Measurements from ENCODE around the gene PTRHD1.
A peak's percentile ranks its signal among the peaks of the same experiment; 100 is the strongest.
"Not testable (repeated sequence)": the region's sequence is repeated elsewhere in the genome, so short reads cannot be mapped to it uniquely, and the experiment has no call there.

Gene PTRHD1, protein sequence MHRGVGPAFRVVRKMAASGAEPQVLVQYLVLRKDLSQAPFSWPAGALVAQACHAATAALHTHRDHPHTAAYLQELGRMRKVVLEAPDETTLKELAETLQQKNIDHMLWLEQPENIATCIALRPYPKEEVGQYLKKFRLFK

DNA sequence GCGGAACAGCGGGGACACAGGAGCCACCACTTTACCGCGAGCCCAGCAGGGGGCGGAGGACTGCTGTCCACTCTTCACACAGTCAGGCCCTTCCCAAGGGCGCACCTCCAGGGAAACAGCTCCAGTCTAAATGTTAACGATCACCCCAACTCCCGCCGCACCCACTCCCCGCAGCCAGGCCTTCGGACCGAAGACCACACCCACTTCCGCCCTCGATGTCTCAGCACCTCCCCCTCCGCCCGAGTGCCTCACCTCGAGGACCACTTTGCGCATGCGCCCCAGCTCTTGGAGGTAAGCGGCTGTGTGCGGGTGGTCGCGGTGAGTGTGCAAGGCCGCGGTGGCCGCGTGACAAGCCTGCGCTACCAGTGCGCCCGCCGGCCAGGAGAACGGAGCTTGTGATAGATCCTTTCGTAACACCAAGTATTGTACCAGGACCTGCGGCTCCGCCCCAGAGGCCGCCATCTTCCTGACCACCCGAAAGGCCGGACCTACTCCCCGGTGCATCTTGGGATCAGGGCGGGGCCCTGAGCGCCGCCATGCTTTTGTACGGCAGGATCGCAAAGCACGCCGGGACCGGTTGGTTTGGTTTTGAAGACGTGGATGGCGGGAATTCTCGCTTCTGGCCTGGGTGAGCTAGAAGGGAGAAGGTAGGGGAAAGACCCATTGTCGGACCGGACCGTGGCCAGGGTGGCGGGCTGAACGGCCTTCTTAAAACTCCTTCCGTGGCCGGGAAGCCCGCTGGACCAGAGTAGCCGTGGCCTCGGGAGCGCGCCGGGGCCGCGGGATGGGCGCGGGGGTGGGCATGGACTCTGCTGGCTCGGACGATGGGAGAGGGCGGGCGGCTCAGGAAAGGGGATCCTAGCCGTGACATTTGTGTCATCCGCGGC is at the start of gene PTRHD1, which contains the start of gene CENPO:
Gene PTRHD1, minus strand, starts transcription at position 518 of the 887 bp plus-strand sequence. Its CDS starts 14 bp downstream, at position 504.
Gene CENPO, plus strand, starts transcription at position 552 of the 887 bp plus-strand sequence. CDS start 495 bp downstream, outside the sequence.
- peak; percentile 92 for DNase-seq

DNA sequence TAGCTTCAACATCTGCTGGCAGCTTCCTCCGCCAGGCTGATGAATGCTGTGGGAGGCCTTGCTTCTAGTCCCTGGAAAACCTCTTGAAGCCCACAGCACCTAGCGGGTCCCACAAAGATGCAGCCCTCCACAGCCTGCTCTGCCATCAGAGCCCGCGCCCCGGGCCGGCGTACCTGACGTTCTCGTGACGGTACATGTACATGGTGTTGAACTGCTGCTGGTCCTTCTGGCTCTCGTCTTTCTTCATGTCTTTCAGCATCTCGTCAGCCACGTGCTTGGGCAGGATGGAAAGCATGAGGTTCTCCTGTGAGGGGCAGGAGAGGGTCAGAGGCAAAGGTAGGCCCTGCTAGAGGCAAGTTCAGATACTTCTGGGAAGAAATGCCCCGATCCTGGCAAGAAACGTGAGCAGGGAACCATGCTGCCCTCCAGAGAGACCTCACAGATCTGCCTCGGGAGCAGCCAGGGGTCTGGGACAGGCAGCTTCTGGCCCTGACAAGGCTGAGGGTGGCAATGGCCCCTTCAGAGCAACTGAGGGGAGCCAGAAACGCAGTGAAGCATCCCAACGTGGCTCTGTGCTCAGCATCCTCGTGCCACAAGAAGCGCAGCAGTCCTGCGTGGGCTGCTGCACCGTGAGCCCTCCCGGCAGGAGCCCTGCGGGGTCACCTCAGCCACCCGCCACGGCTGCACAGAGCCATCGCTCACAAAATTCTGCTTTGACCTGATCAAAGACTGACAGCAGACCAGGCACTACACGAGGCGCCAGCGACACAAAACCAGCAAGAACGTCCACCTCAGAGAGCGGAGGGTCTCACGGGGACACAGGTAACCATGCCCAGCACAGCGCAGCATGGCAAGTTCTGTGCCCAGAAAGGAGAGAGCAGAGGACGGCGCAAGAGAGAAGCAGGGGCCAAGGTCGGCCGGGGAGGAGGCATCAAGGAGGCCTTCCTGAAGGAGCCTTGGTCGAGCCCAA is 49.2 kb upstream of the PTRHD1 start:
- no peak for DNase-seq

DNA sequence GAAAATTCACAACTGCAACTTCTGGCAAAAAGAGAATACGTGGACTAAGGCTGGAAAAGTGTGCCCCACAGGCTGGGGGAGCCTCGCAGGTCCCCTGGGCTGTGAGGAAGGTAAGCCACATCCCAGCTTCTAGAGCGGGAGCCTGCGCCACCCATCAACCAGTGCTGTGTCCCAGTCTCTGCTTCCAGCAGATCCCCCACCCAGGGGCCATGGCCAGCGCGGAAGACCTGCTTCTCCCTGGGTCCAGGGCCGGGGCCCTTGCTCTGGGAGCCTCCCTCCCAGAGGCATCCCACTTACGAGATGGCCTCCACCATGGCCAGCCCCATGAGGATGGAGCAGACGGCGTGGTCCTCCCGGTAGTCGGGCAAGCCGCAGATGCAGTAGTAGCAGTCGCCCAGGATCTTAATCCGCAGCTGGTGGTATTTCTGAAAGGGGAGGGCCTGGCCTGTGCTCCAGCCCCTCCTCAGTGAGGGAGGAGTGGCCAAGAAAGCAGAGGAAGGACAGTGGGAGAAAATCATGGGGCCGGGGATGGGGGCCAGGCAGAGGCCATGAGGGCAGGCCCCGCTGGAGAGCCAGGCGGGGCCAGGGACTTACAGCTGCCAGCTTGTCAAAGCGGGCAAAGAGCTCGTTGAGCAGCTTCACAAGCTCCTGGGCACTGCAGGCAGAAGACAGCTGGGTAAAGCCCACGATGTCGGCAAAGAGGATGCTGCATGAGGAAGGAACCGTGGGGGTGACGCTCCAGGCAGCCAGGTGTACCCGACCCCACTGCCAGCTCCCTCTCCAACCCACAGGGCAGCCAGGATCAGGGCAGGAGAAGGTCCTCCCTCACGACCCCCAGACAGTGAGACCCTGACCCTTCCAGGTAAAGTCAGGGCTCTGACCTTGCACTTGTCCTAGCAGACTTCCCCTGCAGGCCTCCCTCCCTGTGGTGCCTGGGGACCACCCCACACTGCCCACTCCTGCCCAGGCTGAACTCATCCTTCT is 48.1 kb upstream of the PTRHD1 start:
- DNase-seq: no peak

DNA sequence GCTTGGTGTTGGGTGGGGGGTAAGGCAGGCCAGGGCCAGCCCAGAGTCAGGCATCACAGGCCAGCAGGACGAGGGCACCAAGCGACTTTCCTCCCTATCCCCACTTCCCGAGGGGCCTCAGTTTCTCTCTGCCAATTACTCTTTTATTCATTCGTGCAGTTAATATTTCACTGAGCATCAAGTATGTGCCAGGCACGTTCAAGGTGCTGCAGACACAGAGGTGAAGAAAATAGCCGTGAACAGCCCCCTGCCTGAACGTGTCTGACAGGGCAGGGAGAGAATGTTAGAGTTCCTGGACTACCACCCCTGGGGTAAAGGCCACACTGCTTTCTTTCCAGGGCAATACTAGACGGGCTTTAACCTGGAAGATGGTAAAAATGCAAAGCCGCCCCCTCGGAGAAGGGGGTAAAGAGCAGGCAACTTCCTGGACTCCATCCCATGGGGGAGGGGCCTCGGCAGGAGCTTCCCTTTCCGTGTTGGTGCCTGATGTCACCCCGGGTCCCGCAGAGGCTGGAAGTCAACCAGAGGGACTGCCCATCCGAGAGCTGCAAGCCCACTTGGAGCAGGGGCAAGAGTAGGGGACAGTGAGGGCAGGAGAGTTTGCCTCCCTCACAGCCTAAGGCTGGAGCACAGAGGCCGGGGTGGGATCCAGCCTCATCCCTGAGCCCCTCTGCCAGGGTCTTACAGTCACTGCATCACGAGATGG is 47.1 kb upstream of the PTRHD1 start:
- no peak for DNase-seq

DNA sequence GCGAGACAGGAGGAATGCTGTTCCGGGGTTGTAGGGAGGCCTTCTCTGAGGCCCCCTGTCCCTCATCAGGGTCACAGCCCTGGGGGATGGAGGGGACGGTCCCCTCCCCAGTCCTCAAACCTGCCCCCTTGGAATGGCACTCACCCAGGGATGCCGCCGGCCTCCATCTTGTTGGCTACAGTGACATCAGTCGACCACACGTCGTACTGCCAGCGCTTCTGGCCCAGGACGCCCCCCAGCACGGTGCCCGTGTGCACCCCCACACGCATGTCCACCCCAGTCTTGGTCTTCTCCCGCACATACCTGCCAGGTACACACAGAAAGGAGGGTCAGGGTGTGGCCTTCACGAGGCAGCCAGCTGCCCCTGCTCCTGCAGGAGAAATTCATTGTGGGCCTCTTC is 46.5 kb upstream of the PTRHD1 start:
- no peak for DNase-seq

DNA sequence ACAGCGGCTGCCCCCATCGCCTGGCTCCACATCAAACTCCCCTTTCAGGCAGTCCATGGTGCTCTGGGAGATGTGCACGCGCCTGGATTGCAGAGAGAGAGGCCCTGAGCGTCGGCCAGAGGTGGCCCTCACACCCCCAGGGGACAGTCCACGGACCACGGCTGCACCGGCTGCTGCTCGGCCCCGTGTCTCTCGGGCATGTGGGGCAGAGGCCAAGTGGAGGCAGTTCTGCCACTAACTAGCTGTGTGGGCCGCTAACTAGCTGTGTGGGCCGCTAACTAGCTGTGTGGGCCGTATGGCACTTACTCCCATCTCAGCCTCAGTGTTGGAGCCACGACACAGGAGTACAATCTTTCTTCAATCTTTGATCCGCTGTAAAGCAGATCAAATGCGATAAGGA is 45.4 kb upstream of the PTRHD1 start:
- no peak for DNase-seq

DNA sequence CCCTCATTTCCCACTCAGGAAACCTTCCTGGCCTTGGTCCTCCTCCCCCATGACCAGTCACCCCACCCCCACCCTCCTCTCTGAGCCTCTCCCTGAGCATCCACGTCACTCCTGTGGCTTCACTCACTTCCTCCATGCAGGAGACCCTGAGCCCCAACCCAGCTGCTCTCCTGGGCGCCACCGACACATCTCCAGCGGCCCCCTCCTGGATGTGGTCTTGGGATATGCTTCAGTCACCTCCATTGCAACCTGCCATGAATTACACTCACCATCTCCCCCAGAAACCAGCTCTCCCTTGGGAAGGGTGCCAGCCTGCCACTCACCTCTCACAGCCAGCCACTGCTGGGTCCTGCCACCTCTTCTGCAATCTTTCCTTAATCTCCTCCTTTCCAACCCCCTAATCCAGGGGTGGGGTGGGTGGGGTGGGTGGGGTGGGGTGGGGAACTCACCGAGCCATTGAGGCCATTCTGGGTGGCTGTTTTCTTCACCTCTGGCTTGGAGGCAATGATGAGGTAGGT is 44.9 kb upstream of the PTRHD1 start:
- no peak for DNase-seq

DNA sequence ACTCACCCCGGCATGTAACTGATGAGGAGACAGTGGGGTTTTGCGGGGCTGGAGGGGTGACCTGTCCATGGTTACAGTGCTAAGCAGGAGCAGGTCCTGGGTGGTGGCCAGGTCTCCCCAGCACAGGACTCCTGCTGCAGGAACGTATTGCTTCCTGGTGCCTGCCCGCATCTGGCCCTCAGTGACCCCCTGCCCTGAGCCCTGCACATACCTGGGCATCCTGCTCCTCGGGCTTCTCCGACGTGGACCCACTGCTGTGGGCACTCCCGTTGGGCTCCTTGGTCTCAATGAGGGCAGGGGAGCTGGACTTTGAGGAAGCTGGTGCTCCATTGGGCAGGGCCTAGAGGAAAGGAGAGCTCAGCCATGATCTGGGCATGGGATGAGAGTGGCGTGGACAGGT is 43.5 kb upstream of the PTRHD1 start:
- no peak for DNase-seq

DNA sequence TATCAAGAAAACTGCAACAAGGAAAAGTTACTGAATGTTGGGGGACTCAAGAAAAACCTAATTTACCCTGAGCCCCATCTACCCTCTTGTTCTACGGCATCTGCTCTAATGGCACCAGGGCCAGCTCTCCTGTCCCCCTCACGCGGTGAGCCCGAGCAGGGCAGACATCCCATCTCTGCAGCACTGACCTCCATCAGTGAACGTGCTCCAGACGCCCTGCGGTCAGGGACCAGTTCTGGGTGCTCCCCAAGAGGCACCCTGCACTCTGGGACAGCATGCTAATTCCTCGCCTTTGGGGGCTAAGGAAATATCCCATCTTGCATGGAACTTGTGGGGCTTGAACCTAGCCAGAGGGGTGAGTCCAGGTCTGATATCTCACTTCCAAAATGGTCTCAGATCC is 43.0 kb upstream of the PTRHD1 start:
- DNase-seq: no peak

DNA sequence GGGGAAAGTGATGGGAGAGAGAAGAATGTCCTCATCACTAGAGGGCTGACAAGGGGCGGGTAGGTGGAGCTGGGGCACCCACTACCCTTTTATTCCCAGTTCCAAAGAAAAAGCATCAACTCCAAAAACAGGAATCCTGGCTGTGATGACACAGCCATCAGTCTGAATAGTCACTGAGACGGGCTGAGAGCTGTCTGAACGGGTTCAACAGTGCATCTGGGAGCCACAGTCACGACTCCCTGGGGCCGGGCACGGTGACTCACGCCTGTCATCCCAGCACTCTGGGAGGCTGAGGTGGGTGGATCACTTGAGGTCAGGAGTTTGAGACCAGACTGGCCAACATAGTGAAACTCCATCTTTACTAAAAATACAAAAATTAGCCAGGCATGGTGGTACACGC is 42.2 kb upstream of the PTRHD1 start:
- not testable (repeated sequence) for DNase-seq

DNA sequence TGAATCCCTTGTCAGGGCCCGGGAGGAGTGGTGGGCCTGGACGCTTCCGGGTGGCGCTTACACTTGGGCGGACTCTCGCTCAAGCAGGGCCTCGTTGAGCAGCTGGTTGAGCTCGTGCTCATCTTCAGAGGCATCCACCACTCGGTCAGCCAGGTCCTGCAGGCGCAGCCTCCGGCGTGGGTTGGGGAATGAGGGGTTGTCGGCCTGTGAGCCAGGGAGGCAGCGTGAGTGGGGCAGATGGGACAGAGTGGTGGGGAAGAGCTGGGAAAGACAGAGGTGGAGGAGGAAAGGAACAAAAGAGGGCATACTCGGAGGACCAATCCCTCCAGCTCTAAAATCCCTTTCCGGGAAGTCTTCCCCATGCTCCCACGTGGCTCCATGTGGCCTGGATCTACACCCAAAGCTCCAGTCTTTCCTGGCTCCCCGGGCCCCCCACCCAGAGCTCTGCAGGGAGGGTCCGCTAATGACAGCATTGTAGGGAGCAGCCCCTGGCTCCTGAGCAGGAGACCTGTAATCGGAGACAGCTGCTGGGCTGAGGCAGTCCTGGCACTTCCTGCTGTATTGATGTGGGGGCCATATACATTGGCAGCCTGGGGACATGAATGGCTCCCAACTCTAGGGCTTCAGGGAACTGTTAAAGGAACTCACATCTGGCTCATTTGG is 41.7 kb upstream of the PTRHD1 start:
- no peak for DNase-seq

DNA sequence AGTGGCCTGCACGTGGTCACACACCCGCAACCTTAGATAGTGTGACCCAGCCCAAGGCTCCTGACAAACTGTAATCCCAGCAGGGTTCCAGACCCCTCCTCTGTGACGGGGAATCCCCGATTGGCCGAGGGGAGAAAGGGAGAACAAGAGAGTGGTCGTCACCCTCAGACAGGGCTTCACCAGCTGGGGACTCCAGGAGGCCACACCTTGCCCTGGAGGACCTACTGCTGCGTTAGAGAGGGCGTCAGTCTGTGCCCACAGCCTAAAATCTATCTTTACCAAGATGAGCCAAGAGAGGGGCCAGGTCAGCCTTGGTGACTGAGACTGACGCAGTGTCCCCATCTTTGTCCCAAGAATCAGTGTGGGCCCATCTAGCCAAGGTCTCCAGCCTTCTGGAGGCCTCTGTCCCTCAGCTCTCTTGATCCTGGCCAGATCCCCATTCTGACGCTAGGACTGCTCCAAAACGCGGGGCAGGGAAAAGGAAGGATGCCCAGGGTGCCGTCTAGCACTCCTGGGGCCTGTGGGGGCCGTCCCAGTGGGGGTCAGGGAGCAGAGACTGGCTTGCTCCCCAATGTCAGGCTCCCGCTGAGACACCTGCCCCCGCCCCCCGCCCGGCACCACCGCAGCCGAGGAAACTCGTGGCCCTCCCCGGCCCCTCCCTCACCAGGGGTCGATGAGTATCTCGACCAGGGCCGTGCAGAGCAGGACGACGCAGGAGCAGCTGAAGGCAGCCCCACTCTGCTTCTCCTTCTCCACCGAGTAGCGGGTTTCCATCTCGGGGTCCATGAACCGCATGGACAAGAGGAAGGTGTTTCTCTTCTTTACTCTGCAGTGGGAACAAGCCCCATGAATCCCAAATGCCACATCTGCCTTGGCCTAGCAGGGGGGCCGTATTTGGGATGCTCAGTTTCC is 40.9 kb upstream of the PTRHD1 start:
- no peak for DNase-seq

DNA sequence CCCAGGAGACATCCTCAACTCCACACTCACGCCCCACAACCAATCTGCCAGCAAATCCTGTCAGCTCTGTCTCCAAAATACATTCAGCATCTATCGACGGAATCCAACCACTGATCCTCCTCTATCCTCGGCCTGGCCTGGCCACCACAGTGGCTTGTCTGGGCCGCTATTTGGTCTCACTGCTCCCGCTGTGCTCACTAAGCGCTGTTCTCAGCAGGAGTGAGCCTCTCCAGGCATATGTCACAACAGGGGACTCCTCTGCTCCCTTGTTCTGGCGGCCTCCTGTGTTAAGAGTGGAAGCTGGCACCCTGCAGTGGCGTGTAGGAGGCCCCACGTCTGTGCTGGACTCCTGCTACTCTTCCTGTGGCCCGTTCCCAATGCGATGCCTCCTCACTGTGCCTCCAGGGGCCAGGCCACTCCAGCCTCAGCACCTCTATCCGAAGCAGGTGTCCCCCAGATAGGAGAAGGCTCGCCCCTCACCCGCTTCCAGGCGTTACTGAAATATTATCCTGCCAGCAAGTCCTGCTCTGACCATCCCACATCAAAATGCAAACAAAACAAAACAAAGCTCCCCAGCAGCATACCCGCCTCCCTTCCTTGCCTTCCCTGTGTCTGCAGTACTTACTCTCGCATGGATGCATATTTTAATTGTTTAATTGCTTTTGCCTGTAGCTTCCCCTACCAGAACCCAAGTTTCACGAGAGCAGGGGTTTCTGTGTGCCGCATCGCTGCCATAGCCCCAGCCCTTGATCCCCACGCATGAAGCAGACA is 39.9 kb upstream of the PTRHD1 start:
- no peak for DNase-seq

DNA sequence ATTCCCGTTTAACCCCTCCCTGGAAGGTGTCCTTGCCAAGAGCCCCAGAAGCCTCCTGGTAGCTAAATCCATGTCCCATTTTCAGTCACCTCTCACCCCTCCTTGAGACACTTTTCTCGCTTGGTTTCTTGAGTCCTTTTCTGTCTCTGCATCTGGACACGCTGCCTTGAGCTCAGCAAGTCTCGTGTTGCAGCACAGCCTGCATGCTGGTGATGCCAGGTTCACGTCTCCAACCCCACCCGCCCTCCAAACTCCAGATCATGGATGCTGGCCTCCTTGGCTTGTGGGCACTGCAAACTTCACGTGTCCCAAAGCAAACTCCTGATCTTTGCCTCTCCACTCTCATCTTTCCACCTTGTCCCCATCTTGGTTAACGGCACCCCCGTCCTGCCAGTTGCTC is 39.3 kb upstream of the PTRHD1 start:
- no peak for DNase-seq

DNA sequence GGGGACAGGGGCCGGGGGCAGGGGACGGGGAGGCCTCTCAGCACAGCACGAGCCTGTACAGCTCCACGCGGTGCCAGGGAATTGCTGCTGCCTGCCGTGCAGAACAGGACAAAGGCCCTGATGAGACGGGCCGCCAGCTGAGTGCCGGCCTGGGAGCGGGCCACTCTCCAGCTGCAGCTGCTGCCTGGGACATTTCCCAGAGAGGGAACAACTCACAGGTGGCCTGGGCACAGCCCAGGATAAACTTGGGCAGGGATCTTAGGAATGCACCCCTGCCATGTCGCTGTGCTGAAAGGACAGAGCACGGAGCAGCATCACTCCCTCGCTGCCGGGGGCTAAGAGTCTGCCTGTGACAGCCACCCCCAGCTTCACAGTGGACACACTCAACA is 38.9 kb upstream of the PTRHD1 start:
- DNase-seq: no peak

DNA sequence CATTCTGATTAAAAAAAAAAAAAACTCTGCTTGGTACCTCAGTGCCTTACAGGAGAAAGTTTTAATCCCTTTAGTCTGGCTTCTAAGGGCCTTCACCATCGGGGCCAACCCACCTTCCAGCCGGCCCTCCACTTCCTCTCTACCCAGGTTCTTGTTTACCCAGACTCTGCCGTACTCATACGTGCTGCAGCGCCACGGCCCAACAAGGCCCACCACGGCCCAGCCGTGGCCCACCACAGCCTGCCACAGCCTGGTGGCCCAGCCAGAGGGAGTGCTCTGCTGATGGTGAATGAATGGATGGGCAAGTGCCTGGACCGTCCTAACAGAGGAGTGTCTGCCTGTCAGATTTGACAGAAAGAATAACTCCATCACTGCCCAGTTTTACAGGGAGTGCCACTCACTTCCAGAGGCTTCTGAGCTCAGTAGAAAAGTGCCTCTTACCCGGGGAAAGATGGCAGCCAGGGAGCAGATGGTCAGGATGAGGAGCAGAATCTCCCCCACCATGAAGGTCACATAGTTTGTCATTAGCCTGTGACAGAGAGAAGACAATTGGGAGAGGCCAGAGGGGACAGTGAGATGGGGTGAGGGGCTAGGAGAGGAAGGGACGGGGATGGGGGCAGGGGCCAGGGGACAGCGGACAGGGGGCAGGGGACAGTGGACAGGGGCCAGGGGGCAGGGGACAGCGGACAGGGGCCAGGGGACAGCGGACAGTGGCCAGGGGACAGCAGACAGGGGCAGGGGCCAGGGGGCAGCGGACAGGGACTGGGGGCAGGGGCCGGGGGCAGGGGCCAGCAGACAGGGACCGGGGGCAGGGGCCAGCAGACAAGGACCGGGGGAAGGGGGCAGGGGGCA is 38.3 kb upstream of the PTRHD1 start:
- DNase-seq: no peak

DNA sequence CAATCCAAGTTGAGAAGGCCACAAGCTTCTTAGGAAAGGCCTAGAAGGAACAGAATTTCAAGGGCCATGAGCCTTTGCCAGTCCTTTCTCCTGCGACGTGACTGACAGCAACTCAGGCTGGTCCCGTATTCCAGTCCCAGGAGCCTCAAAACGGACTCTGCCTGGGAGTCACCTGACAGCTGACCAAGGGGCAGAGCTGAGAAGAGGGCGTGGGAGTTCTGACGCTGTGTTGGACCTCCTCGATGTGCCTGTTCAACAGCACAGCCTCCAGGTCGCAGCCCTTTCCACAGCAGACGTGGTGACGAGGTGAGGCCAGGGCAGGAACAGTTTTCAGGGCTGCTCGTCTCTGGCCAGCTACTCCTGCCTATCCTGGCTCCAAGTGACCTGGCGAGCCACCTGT is 37.6 kb upstream of the PTRHD1 start:
- DNase-seq: no peak

DNA sequence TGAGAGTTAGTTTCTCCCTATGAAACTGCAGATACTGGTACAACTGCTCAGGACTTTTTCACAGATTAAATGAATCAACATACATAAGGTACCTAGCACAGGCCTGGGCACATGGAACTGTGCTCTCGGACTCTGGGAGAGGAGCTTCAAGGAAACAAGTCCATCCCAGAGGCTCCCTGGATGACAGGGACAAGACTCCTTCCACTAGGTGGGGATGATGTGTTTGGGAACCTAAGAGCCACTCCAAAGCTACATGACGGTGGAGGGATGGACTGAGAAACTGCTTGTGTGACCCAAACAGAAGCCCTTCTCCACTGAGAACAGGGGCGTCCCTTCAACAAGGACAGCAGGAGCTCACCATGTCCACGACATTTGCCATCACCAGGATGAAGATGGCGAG is 37.2 kb upstream of the PTRHD1 start:
- DNase-seq: no peak
